HCT116 (cell line): ENCODE results near the gene KRTAP3-3. TPM values are rescaled to one million over a fixed set of nuclear protein-coding genes. Genes with fewer than 3 reads are reported as not detected.

Experiments used
- ATAC-seq: fragments of 200-7000 bp; cut with Tn5 transposase; 2 replicates; pipeline ENCODE4 v1.9.1; 2020; ENCODE audit warnings: mild to moderate bottlenecking, moderate library complexity
- BruUV-seq: library from RNA; stranded (reverse); fragments of 400-500 nt; replicated peaks from 2 replicates; lab custom pipeline; 2021; lab: Mats Ljungman, UMichigan
- CTCF ChIA-PET: fragments of 300-600 bp; sonication (Branson Sonifier 250); formaldehyde crosslinking; loops from one replicate; lab custom pipeline; 2021; ENCODE audit warnings: antibody characterized with exemption; lab: Charles Lee
- POLR2A ChIA-PET: fragments of 300-600, 350-600 bp; sonication (Branson Sonifier 250); formaldehyde crosslinking; loops from one replicate; lab custom pipeline; 2021; ENCODE audit warnings: antibody characterized with exemption; lab: Charles Lee
- RAD21 ChIA-PET, 2 experiments: fragments of 300-600 bp; sonication (Branson Sonifier 250); formaldehyde crosslinking; loops; one replicate each; lab custom pipeline; 2023; ENCODE audit warnings: low total read pairs in 2 of 2; ENCODE audit not compliant: uncharacterized antibody in 2 of 2, unreplicated experiment in 2 of 2, low non-redundant PET in 1 of 2; lab: Charles Lee
- DNase-seq: peaks from one replicate; pipeline ENCODE4 v3.0.0-alpha.2; 2010; ENCODE audit warnings: low read depth, low spot score
- H2AFZ ChIP-seq: fragments of 200-600 bp; shearing (Covaris generic), sonication (generic); 2 replicates; pipeline ENCODE4 v1.6.1; 2017; ENCODE audit warnings: low read depth, mixed run types, mixed read lengths, antibody characterized with exemption, low read length; ENCODE audit not compliant: poor library complexity, severe bottlenecking
- H3K27ac ChIP-seq: 2 replicates; pipeline ENCODE4 v1.5.1; 2012; ENCODE audit warnings: low read depth, low read length
- H3K27me3 ChIP-seq: fragments of 200-600 bp; sonication (generic); 2 replicates; pipeline ENCODE4 v1.6.1; 2016; ENCODE audit warnings: mixed run types, low read length, mixed read lengths; ENCODE audit not compliant: insufficient read depth
- H3K36me3 ChIP-seq, 2 experiments: fragments of 200-500 bp in 1 of 2; fragments of 200-600 bp in 1 of 2; sonication (Bioruptor generic) in 1 of 2; sonication (generic) in 1 of 2; 2 replicates each; pipeline versions ENCODE4 v1.5.1 to v1.6.1; 2014 to 2016; ENCODE audit warnings: low read length in 2 of 2, inconsistent platforms in 1 of 2, mixed read lengths in 1 of 2, mixed run types in 1 of 2; ENCODE audit not compliant: insufficient read depth in 2 of 2, control insufficient read depth in 1 of 2
- H3K4me1 ChIP-seq, 2 experiments: fragments of 200-600 bp in 1 of 2; sonication (generic) in 1 of 2; 2 replicates each; pipeline versions ENCODE4 v1.5.1 to v1.6.1; 2012 to 2017; ENCODE audit warnings: low read length in 2 of 2, inconsistent platforms in 1 of 2, mild to moderate bottlenecking in 1 of 2, mixed read lengths in 1 of 2, mixed run types in 1 of 2, moderate library complexity in 1 of 2; ENCODE audit not compliant: insufficient read depth in 2 of 2, control insufficient read depth in 1 of 2
- H3K4me2 ChIP-seq: fragments of 200-600 bp; sonication (generic); 2 replicates; pipeline ENCODE4 v1.6.1; 2017; ENCODE audit warnings: mixed run types, low read length, mixed read lengths
- H3K4me3 ChIP-seq, 2 experiments: fragments of 200-600 bp in 1 of 2; sonication (generic) in 1 of 2; replicated peaks in 1 of 2; 2 replicates each; pipeline ENCODE4 v1.5.1; 2011 to 2016; ENCODE audit warnings: low read length in 2 of 2, control low read depth in 1 of 2, low read depth in 1 of 2, mild to moderate bottlenecking in 1 of 2, mixed read lengths in 1 of 2, mixed run types in 1 of 2
- H3K79me2 ChIP-seq: fragments of 200-600 bp; sonication (generic); 2 replicates; pipeline ENCODE4 v1.6.1; 2017; ENCODE audit warnings: mild to moderate bottlenecking, mixed run types, low read length, moderate library complexity, mixed read lengths; ENCODE audit not compliant: insufficient read depth
- H3K9ac ChIP-seq: fragments of 200-600 bp; sonication (generic); 2 replicates; pipeline ENCODE4 v1.6.1; 2016; ENCODE audit warnings: low read length, mixed read lengths
- H3K9me2 ChIP-seq: fragments of 200-600 bp; sonication (generic), shearing (Covaris generic); 2 replicates; pipeline ENCODE4 v1.6.1; 2017; ENCODE audit warnings: mixed run types, mild to moderate bottlenecking, moderate library complexity; ENCODE audit not compliant: insufficient read depth
- H3K9me3 ChIP-seq, 2 experiments: fragments of 200-500 bp in 1 of 2; fragments of 200-600 bp in 1 of 2; sonication (Bioruptor generic) in 1 of 2; sonication (generic) in 1 of 2; 2 replicates each; pipeline ENCODE4 v1.6.1; 2014 to 2017; ENCODE audit warnings: low read length in 2 of 2, mixed read lengths in 2 of 2, inconsistent platforms in 1 of 2, low read depth in 1 of 2, mild to moderate bottlenecking in 1 of 2, mixed run types in 1 of 2, moderate library complexity in 1 of 2; ENCODE audit not compliant: control insufficient read depth in 1 of 2, insufficient read depth in 1 of 2
- H4K20me1 ChIP-seq: fragments of 200-600 bp; sonication (generic), shearing (Covaris generic); 2 replicates; pipeline ENCODE4 v1.6.1; 2017; ENCODE audit warnings: mixed run types, mild to moderate bottlenecking, moderate library complexity; ENCODE audit not compliant: insufficient read depth
- EGR1 ChIP-seq: IDR thresholded peaks from 2 replicates; pipeline ENCODE4 v1.6.1; 2012; ENCODE audit warnings: low read depth
- ELF1 ChIP-seq: IDR thresholded peaks from 2 replicates; pipeline ENCODE4 v1.6.1; 2012; ENCODE audit warnings: low read depth, borderline replicate concordance
- EZH2 ChIP-seq: fragments of 200-600 bp; sonication (generic); IDR thresholded peaks from 2 replicates; pipeline ENCODE4 v1.6.1; 2017; ENCODE audit warnings: antibody characterized with exemption, mixed run types
- EZH2phosphoT487 ChIP-seq: fragments of 200-600 bp; IDR thresholded peaks from 2 replicates; pipeline ENCODE4 v1.6.1; 2018; ENCODE audit warnings: antibody characterized with exemption, borderline replicate concordance
- FOSL1 ChIP-seq: IDR thresholded peaks from 2 replicates; pipeline ENCODE4 v1.6.1; 2012; ENCODE audit warnings: low read depth
- JUND ChIP-seq: IDR thresholded peaks from 2 replicates; pipeline ENCODE4 v1.6.1; 2012
- POLR2A ChIP-seq: IDR thresholded peaks from 2 replicates; pipeline ENCODE4 v1.7.0; 2011; ENCODE audit warnings: borderline replicate concordance; ENCODE audit not compliant: insufficient read depth, insufficient read length; ENCODE audit errors: extremely low read depth
- POLR2AphosphoS5 ChIP-seq: IDR thresholded peaks from 2 replicates; pipeline ENCODE4 v1.6.1; 2011; ENCODE audit warnings: mild to moderate bottlenecking, low read depth, low read length, moderate library complexity
- SIN3A ChIP-seq: IDR thresholded peaks from 2 replicates; pipeline ENCODE4 v1.6.1; 2012; ENCODE audit warnings: low read depth
- SP1 ChIP-seq: IDR thresholded peaks from 2 replicates; pipeline ENCODE4 v1.6.1; 2012; ENCODE audit warnings: low read depth
- SRF ChIP-seq: IDR thresholded peaks from 2 replicates; pipeline ENCODE4 v1.6.1; 2012; ENCODE audit warnings: low read depth
- TCF7L2 ChIP-seq: IDR thresholded peaks from 2 replicates; pipeline ENCODE4 v1.7.0; 2011; ENCODE audit warnings: borderline replicate concordance, inconsistent platforms; ENCODE audit not compliant: insufficient read depth, insufficient read length; ENCODE audit errors: extremely low read depth
- YY1 ChIP-seq: IDR thresholded peaks from 2 replicates; pipeline ENCODE4 v1.6.1; 2011; ENCODE audit warnings: low read length, low read depth, moderate library complexity, mild to moderate bottlenecking; ENCODE audit not compliant: insufficient replicate concordance; ENCODE audit errors: extremely low read depth
- ZFX ChIP-seq: fragments of 450-650 bp; IDR thresholded peaks from 2 replicates; pipeline ENCODE4 v1.6.1; 2017
- ZNF274 ChIP-seq: fragments of 200-500 bp; sonication (Bioruptor generic); IDR thresholded peaks from 2 replicates; pipeline ENCODE4 v1.6.1; 2014; ENCODE audit warnings: mild to moderate bottlenecking, low read depth, low read length, inconsistent platforms
- intact Hi-C: fragments of 100-400 bp; cut with micrococcal nuclease; formaldehyde crosslinking; loops from 2 replicates; pipeline ENCODE4 v1.10.0; 2022
- total RNA-seq: library from RNA; stranded (reverse); gene quantifications from one replicate; pipeline ENCODE4 v1.2.1, GENCODE V29; 2021; ENCODE audit not compliant: unreplicated experiment
- TF ChIP-seq, protein P1 (sequence below): IDR thresholded peaks from 2 replicates; pipeline ENCODE4 v1.6.1; 2011; ENCODE audit warnings: mild to moderate bottlenecking, low read length, moderate library complexity; ENCODE audit not compliant: insufficient replicate concordance; ENCODE audit errors: extremely low read depth
- TF ChIP-seq, protein P2 (sequence below): IDR thresholded peaks from 2 replicates; pipeline ENCODE4 v1.6.1; 2012
- TF ChIP-seq, protein P3 (sequence below), 3 experiments: fragments of 200-600 bp in 1 of 3; sonication (generic) in 1 of 3; IDR thresholded peaks in 2 of 3; conservative IDR thresholded peaks in 1 of 3; 2 replicates each; pipeline ENCODE4 v1.5.1; 2012 to 2017; ENCODE audit warnings: low read depth in 2 of 3, low read length in 2 of 3, antibody characterized with exemption in 1 of 3, borderline replicate concordance in 1 of 3, control low read depth in 1 of 3, mild to moderate bottlenecking in 1 of 3, mixed read lengths in 1 of 3, mixed run types in 1 of 3, moderate library complexity in 1 of 3; ENCODE audit not compliant: insufficient read depth in 1 of 3

Gene KRTAP3-3
- total RNA-seq, 1 experiment from 2014 or later = not detected

DNA sequence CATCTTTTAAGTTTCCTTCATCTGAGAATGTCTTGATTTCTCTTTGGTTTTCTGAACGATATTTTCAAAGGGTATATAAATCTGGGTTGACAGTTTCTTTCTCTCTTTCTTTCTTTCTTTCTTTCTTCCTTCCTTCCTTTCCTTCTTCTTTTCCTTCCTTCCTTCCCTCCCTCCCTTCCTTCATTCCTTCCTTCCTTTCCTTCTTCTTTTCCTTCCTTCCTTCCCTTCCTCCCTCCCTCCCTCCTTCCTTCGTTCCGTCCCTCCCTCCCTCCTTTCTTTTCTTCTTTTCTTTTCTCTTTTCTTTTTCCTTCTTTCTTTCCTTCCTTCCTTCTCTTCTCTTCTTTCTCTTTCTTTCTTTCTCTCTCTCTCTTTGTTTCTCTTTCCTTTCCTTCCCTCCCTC, 19.6 kb downstream of the KRTAP3-3 start:
- Histone ChIP-seq H3K36me3 (no peaks in the 10 kb centered on the region), H3K9me2 (no peaks in the 10 kb centered on the region), H3K79me2 (no peaks in the 10 kb centered on the region), H2AFZ (no peak overlapping the region), H3K27me3 (no peaks in the 10 kb centered on the region), H3K4me2 (no peak overlapping the region), H3K4me1 (0 out of 4 replicates have a peak, but pooled peaks cover 0 to 3% of the 10 kb centered on the region in 2 experiments), H4K20me1 (no peaks in the 10 kb centered on the region), H3K9ac (no peak overlapping the region), H3K27ac (no peak overlapping the region), H3K9me3 (no peaks in the 10 kb centered on the region), H3K4me3 (no peak overlapping the region)
- POLR2A ChIA-PET = no interaction called here
- DNase-seq (no peak), ATAC-seq (no peak)
- TF ChIP-seq ZNF274 (no peak), FOSL1 (no peak), POLR2AphosphoS5 (no peak)
- intact Hi-C loops = no loop called here
- CTCF ChIA-PET = no interaction called here
- no TSS peak for BruUV-seq
- RAD21 ChIA-PET = no interaction called here

DNA sequence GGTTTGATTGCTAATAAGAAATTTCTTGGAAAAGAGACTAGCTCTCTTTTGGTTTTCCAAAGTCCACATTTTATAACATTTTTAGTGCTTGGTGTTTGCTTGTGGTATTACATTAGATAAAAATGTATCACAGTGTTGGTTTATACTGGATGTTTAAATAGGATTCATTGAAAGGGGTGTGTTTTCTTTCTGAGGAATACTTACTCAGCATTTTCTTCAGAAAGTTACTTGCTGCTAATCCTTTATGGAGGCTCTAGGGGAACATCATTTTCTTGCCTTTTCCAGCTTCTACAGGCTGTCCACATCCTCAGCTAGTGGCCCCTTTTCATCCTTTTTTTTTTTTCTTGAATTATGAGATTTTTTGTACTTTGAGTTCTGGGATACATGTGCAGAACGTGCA, 26.4 kb downstream of the KRTAP3-3 start:
- ChIA-PET RAD21 (no interaction called here), CTCF (no interaction called here), POLR2A (no interaction called here)
- H3K4me1 ChIP-seq = peaks cover 0 to 6% of the 10 kb centered on the region in 2 experiments; a peak in 2 of 4 replicates
- no peak overlapping the region for H3K9ac ChIP-seq
- ATAC-seq (no peak), DNase-seq (no peak)
- peaks cover 0 to 17% of the 10 kb centered on the region in 2 experiments; a peak in 2 of 4 replicates for H3K36me3 ChIP-seq
- no peak overlapping the region for H3K4me3 ChIP-seq
- H3K27ac ChIP-seq = no peak overlapping the region
- no peaks in the 10 kb centered on the region for H3K9me2 ChIP-seq
- BruUV-seq = no TSS peak
- no peaks in the 10 kb centered on the region for H3K27me3 ChIP-seq
- intact Hi-C loops = no loop called here
- H2AFZ ChIP-seq = no peak overlapping the region
- no peaks in the 10 kb centered on the region for H3K79me2 ChIP-seq
- no peak overlapping the region for H3K4me2 ChIP-seq
- H4K20me1 ChIP-seq = no peaks in the 10 kb centered on the region
- peaks cover 0 to 15% of the 10 kb centered on the region in 2 experiments; a peak in 1 of 4 replicates for H3K9me3 ChIP-seq
- no peak for TF ChIP-seq FOSL1
- no peak for TF ChIP-seq POLR2AphosphoS5
- no peak for TF ChIP-seq TCF7L2
- no peak for TF ChIP-seq ELF1
- no peak for TF ChIP-seq POLR2A
- TF ChIP-seq SIN3A = no peak
- TF ChIP-seq SRF = no peak
- no peak for TF ChIP-seq SP1
- TF ChIP-seq ZFX = no peak
- TF ChIP-seq, protein P1, sequence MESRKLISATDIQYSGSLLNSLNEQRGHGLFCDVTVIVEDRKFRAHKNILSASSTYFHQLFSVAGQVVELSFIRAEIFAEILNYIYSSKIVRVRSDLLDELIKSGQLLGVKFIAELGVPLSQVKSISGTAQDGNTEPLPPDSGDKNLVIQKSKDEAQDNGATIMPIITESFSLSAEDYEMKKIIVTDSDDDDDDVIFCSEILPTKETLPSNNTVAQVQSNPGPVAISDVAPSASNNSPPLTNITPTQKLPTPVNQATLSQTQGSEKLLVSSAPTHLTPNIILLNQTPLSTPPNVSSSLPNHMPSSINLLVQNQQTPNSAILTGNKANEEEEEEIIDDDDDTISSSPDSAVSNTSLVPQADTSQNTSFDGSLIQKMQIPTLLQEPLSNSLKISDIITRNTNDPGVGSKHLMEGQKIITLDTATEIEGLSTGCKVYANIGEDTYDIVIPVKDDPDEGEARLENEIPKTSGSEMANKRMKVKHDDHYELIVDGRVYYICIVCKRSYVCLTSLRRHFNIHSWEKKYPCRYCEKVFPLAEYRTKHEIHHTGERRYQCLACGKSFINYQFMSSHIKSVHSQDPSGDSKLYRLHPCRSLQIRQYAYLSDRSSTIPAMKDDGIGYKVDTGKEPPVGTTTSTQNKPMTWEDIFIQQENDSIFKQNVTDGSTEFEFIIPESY = no peak
- TF ChIP-seq EZH2phosphoT487 = no peak
- TF ChIP-seq YY1 = no peak
- TF ChIP-seq EZH2 = no peak
- no peak for TF ChIP-seq ZNF274
- TF ChIP-seq EGR1 = no peak
- TF ChIP-seq JUND = no peak
- TF ChIP-seq, protein P2, sequence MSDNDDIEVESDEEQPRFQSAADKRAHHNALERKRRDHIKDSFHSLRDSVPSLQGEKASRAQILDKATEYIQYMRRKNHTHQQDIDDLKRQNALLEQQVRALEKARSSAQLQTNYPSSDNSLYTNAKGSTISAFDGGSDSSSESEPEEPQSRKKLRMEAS = no peak
- TF ChIP-seq, protein P3, sequence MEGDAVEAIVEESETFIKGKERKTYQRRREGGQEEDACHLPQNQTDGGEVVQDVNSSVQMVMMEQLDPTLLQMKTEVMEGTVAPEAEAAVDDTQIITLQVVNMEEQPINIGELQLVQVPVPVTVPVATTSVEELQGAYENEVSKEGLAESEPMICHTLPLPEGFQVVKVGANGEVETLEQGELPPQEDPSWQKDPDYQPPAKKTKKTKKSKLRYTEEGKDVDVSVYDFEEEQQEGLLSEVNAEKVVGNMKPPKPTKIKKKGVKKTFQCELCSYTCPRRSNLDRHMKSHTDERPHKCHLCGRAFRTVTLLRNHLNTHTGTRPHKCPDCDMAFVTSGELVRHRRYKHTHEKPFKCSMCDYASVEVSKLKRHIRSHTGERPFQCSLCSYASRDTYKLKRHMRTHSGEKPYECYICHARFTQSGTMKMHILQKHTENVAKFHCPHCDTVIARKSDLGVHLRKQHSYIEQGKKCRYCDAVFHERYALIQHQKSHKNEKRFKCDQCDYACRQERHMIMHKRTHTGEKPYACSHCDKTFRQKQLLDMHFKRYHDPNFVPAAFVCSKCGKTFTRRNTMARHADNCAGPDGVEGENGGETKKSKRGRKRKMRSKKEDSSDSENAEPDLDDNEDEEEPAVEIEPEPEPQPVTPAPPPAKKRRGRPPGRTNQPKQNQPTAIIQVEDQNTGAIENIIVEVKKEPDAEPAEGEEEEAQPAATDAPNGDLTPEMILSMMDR (IDR thresholded peaks at IDR 0.05 in 2 of 3, conservative IDR thresholded peaks at IDR 0.05 in 1 of 3; ENCODE audit: borderline replicate concordance in 1 of 3, insufficient read depth in 1 of 3, low read depth in 2 of 3, low read length in 2 of 3) = no peak
